ENCODE results near the gene TBCE. TPM values are rescaled to one million over a fixed set of nuclear protein-coding genes. Genes with fewer than 3 reads are reported as not detected.

The TBCE gene
- total and polyA plus RNA-seq, 9 of the 15 experiments (the other 6 are each of a cell fraction or from before 2014, with no cell fraction given): 52.6 to 92.1 (median 82.1) TPM

DNA sequence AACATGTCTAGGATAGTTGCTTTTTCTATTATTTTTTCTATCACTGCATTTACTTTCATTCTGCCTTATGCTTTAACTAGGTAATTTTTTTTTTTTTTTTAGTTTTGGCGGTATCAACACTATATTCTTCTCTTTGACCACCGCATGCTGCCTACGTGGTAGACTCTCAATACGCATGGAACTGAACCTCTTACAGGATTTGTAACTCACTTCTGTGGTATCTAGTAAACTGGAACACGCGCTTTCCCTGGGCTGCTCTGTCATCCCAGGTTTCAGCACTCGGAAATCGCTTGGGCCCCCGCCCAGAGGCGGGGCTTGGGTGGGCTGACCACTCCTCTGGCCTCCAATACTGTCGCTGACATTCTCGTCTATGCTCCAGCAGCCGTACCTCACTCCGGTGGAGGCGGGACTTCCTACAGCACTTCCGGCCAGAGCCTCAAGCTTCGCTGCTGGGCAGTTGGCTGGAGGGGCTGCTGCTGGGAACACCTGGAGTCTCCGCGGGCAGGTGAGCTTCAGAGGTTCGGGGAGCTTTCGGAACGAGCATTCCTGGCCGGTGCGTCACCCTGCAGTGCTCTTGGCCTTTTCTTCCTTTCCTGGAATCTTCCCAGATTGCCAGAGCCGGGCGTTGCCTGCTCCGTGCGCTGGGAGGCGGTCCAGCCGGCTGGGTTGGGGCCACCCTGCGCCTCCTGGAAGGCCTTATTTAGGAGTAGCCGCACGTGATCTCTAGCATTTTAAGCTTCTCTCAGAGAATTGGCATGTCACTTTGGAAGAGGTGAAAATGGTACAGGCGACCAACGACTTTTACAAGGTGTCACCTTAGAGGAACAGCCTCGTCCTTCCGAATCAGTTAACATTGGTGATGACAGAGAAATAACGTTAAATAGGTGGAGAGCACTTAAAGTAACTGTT, at the start of gene TBCE (continued):
- TF ChIP-seq TAL1 (IDR thresholded peaks at IDR 0.05): no peak
- TF ChIP-seq, protein P1, sequence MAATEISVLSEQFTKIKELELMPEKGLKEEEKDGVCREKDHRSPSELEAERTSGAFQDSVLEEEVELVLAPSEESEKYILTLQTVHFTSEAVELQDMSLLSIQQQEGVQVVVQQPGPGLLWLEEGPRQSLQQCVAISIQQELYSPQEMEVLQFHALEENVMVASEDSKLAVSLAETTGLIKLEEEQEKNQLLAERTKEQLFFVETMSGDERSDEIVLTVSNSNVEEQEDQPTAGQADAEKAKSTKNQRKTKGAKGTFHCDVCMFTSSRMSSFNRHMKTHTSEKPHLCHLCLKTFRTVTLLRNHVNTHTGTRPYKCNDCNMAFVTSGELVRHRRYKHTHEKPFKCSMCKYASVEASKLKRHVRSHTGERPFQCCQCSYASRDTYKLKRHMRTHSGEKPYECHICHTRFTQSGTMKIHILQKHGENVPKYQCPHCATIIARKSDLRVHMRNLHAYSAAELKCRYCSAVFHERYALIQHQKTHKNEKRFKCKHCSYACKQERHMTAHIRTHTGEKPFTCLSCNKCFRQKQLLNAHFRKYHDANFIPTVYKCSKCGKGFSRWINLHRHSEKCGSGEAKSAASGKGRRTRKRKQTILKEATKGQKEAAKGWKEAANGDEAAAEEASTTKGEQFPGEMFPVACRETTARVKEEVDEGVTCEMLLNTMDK (IDR thresholded peaks at IDR 0.05; ENCODE audit: borderline replicate concordance, insufficient read depth, low read depth, low read length, poor library complexity, severe bottlenecking): peak; percentile 80
- TF ChIP-seq ZNF274 (IDR thresholded peaks at IDR 0.05; ENCODE audit: borderline replicate concordance, low read depth, low read length): no peak
- peak; percentile 53 for TF ChIP-seq HCFC1 (IDR thresholded peaks at IDR 0.05; ENCODE audit: low read depth, low read length)
- no peak for TF ChIP-seq ZNF174 (CRISPR knock-in tag; IDR thresholded peaks at IDR 0.05)
- no peak for TF ChIP-seq ZNF217 (CRISPR knock-in tag; IDR thresholded peaks at IDR 0.05)
- no peak for TF ChIP-seq CBX2 (IDR thresholded peaks at IDR 0.05; ENCODE audit: insufficient read depth, low read length, poor library complexity, severe bottlenecking)
- TF ChIP-seq FOS (IDR thresholded peaks at IDR 0.05; ENCODE audit: extremely low read depth, insufficient read length): peak; percentile 3
- TF ChIP-seq, protein P2, sequence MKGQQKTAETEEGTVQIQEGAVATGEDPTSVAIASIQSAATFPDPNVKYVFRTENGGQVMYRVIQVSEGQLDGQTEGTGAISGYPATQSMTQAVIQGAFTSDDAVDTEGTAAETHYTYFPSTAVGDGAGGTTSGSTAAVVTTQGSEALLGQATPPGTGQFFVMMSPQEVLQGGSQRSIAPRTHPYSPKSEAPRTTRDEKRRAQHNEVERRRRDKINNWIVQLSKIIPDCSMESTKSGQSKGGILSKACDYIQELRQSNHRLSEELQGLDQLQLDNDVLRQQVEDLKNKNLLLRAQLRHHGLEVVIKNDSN (CRISPR knock-in tag; IDR thresholded peaks at IDR 0.05): peak; percentile 96
- TF ChIP-seq NRF1 (conservative IDR thresholded peaks at IDR 0.05 in 1 of 2, IDR thresholded peaks at IDR 0.05 in 1 of 2): peak; percentile 80 to 85
- no peak for TF ChIP-seq SLC30A9 (CRISPR knock-in tag; IDR thresholded peaks at IDR 0.05)
- TF ChIP-seq CBFB (CRISPR knock-in tag; IDR thresholded peaks at IDR 0.05): no peak
- TF ChIP-seq ZNF407 (IDR thresholded peaks at IDR 0.05; ENCODE audit: low read depth): no peak
- no peak for TF ChIP-seq BMI1 (IDR thresholded peaks at IDR 0.05; ENCODE audit: low read length)
